IMR-90 (cell line): Measurements from ENCODE around the gene BCS1L. TPM values are rescaled to one million over a fixed set of nuclear protein-coding genes. Genes with fewer than 3 reads are reported as not detected.

Experiments
- ATAC-seq: fragments of 200-7000 bp; cut with Tn5 transposase; 2 replicates; pipeline ENCODE4 v1.9.1; 2020; ENCODE audit warnings: low read depth, mild to moderate bottlenecking, moderate library complexity
- BruUV-seq: library from RNA; stranded (reverse); fragments of 400-500 nt; replicated peaks from 2 replicates; lab custom pipeline; 2021; lab: Mats Ljungman, UMichigan
- CTCF ChIA-PET: fragments of 300-600 bp; formaldehyde crosslinking; extraction: SDS; loops from one replicate; lab custom pipeline; 2021; ENCODE audit warnings: antibody characterized with exemption; lab: Yijun Ruan, JAX
- POLR2A ChIA-PET: fragments of 300-600 bp; sonication (Branson Sonifier 250); formaldehyde crosslinking; loops from one replicate; lab custom pipeline; 2022; ENCODE audit warnings: antibody characterized with exemption; ENCODE audit not compliant: unreplicated experiment; lab: Charles Lee
- DNase-seq: peaks from one replicate; pipeline ENCODE4 v3.0.0; 2013
- H2AFZ ChIP-seq: replicated peaks from 2 replicates; pipeline ENCODE3; 2013; ENCODE audit warnings: low read length, mild to moderate bottlenecking; ENCODE audit not compliant: poor library complexity
- H2AK5ac ChIP-seq: 2 replicates; pipeline ENCODE4 v1.6.1; 2013; ENCODE audit warnings: low read depth, low read length, inconsistent platforms
- H2AK9ac ChIP-seq: replicated peaks from 2 replicates; pipeline ENCODE3; 2013; ENCODE audit warnings: mild to moderate bottlenecking, low read depth, low read length, moderate library complexity; ENCODE audit not compliant: poor library complexity
- H2BK120ac ChIP-seq: 2 replicates; pipeline ENCODE4 v1.6.1; 2013; ENCODE audit warnings: low read depth, low read length, inconsistent platforms
- H2BK15ac ChIP-seq: 3 replicates; pipeline ENCODE4 v1.6.1; 2013; ENCODE audit warnings: low read depth, low read length, inconsistent platforms
- H2BK20ac ChIP-seq: 2 replicates; pipeline ENCODE4 v1.6.1; 2013; ENCODE audit warnings: low read depth, mild to moderate bottlenecking, inconsistent platforms, low read length, moderate library complexity
- H2BK5ac ChIP-seq: 2 replicates; pipeline ENCODE4 v1.6.1; 2013; ENCODE audit warnings: mild to moderate bottlenecking, low read depth, low read length, inconsistent platforms; ENCODE audit not compliant: poor library complexity, severe bottlenecking
- H3K14ac ChIP-seq: replicated peaks from 2 replicates; pipeline ENCODE4 v1.6.1; 2013; ENCODE audit warnings: low read depth, low read length, inconsistent platforms
- H3K18ac ChIP-seq: 2 replicates; pipeline ENCODE4 v1.6.1; 2013; ENCODE audit warnings: low read depth, low read length, control low read depth
- H3K23ac ChIP-seq: 2 replicates; pipeline ENCODE4 v1.6.1; 2013; ENCODE audit warnings: low read depth, low read length, inconsistent platforms
- H3K27ac ChIP-seq: 2 replicates; pipeline ENCODE4 v1.5.1; 2013; ENCODE audit warnings: mild to moderate bottlenecking, control low read depth, low read length; ENCODE audit not compliant: insufficient read depth
- H3K27me3 ChIP-seq: 2 replicates; pipeline ENCODE4 v1.6.1; 2013; ENCODE audit warnings: low read length; ENCODE audit not compliant: control insufficient read depth, insufficient read depth
- H3K36me3 ChIP-seq: 2 replicates; pipeline ENCODE4 v1.6.1; 2013; ENCODE audit warnings: low read length, mixed read lengths; ENCODE audit not compliant: control insufficient read depth, insufficient read depth
- H3K4ac ChIP-seq: 2 replicates; pipeline ENCODE4 v1.6.1; 2013; ENCODE audit warnings: low read depth, low read length, inconsistent platforms
- H3K4me1 ChIP-seq: 2 replicates; pipeline ENCODE4 v1.6.1; 2013; ENCODE audit warnings: low read length, mixed read lengths; ENCODE audit not compliant: control insufficient read depth, insufficient read depth
- H3K4me2 ChIP-seq: 2 replicates; pipeline ENCODE4 v1.6.1; 2013; ENCODE audit warnings: low read depth, mild to moderate bottlenecking, control low read depth, low read length, moderate library complexity
- H3K4me3 ChIP-seq: 2 replicates; pipeline ENCODE4 v1.5.1; 2013; ENCODE audit warnings: low read depth, mild to moderate bottlenecking, control low read depth, low read length, moderate library complexity; ENCODE audit not compliant: insufficient read depth
- H3K56ac ChIP-seq: 2 replicates; pipeline ENCODE4 v1.6.1; 2013; ENCODE audit warnings: low read length, inconsistent platforms; ENCODE audit not compliant: insufficient read depth; ENCODE audit errors: extremely low read depth
- H3K79me1 ChIP-seq, 2 experiments: 2 replicates each; pipeline ENCODE4 v1.6.1; 2013; ENCODE audit warnings: low read length in 2 of 2, inconsistent platforms in 1 of 2, low read depth in 1 of 2
- H3K9ac ChIP-seq: 2 replicates; pipeline ENCODE4 v1.6.1; 2013; ENCODE audit warnings: low read depth, low read length, control low read depth
- H3K9me1 ChIP-seq: 2 replicates; pipeline ENCODE4 v1.6.1; 2013; ENCODE audit warnings: low read length, inconsistent platforms; ENCODE audit not compliant: insufficient read depth
- H3K9me3 ChIP-seq: 2 replicates; pipeline ENCODE4 v1.6.1; 2013; ENCODE audit warnings: low read length; ENCODE audit not compliant: control insufficient read depth, insufficient read depth
- H4K20me1 ChIP-seq: 2 replicates; pipeline ENCODE4 v1.6.1; 2013; ENCODE audit warnings: low read length, inconsistent platforms; ENCODE audit not compliant: insufficient read depth
- H4K5ac ChIP-seq: 2 replicates; pipeline ENCODE4 v1.6.1; 2013; ENCODE audit warnings: mild to moderate bottlenecking, low read depth, low read length, control low read depth
- H4K8ac ChIP-seq, 2 experiments: 2 replicates each; pipeline ENCODE4 v1.6.1; 2013; ENCODE audit warnings: low read depth in 2 of 2, low read length in 2 of 2, control low read depth in 1 of 2, inconsistent platforms in 1 of 2
- H4K91ac ChIP-seq: 2 replicates; pipeline ENCODE4 v1.6.1; 2013; ENCODE audit warnings: low read depth, low read length, inconsistent platforms; ENCODE audit not compliant: insufficient read depth
- CEBPB ChIP-seq: IDR thresholded peaks from 2 replicates; pipeline ENCODE4 v1.6.1; 2012; ENCODE audit warnings: low read depth, low read length, improper control_type of control experiment
- CHD1 ChIP-seq: IDR thresholded peaks from 2 replicates; pipeline ENCODE4 v1.6.1; 2012; ENCODE audit warnings: low read depth, low read length, improper control_type of control experiment
- CTCF ChIP-seq: conservative IDR thresholded peaks from 2 replicates; pipeline ENCODE4 v1.5.1; 2012; ENCODE audit warnings: mild to moderate bottlenecking, low read depth, low read length, improper control_type of control experiment
- MAFK ChIP-seq: IDR thresholded peaks from 2 replicates; pipeline ENCODE4 v1.6.1; 2012; ENCODE audit warnings: low read depth, low read length, improper control_type of control experiment
- MAZ ChIP-seq: IDR thresholded peaks from 2 replicates; pipeline ENCODE4 v1.6.1; 2012; ENCODE audit warnings: low read depth, mild to moderate bottlenecking, low read length, improper control_type of control experiment, moderate library complexity, borderline replicate concordance
- NFE2L2 ChIP-seq: fragments of 150-350 bp; IDR thresholded peaks from 2 replicates; pipeline ENCODE4 v1.6.1; 2016; ENCODE audit warnings: low read depth, mild to moderate bottlenecking, low read length
- POLR2A ChIP-seq: IDR thresholded peaks from 2 replicates; pipeline ENCODE4 v1.6.1; 2012; ENCODE audit warnings: mild to moderate bottlenecking, low read depth, low read length
- RAD21 ChIP-seq: IDR thresholded peaks from 2 replicates; pipeline ENCODE4 v1.6.1; 2012; ENCODE audit warnings: low read length, improper control_type of control experiment
- RCOR1 ChIP-seq: IDR thresholded peaks from 2 replicates; pipeline ENCODE4 v1.6.1; 2012; ENCODE audit warnings: mild to moderate bottlenecking, low read length, improper control_type of control experiment; ENCODE audit not compliant: insufficient replicate concordance
- WGBS, 2 experiments: methylation state at CpG; one replicate each; pipeline versions ENCODE4 v1.1.5 to v1.1.7; 2013; ENCODE audit warnings: missing lambda C conversion rate in 2 of 2; ENCODE audit not compliant: insufficient read length in 1 of 2; ENCODE audit errors: extremely low coverage in 2 of 2; 5-methylcytosine and 5-hydroxymethylcytosine counted together
- dilution Hi-C: fragments of 300-500 bp; cut with HindIII; formaldehyde crosslinking; loops from one replicate; pipeline ENCODE4 v1.14.3; 2018; ENCODE audit warnings: low sequenced_read_pairs; ENCODE audit not compliant: unreplicated experiment
- in situ Hi-C: fragments of 300-500 bp; cut with MboI; formaldehyde crosslinking; loops from 3 replicates; pipeline ENCODE4 v1.14.3; 2019; ENCODE audit warnings: low sequenced_read_pairs, inconsistent platforms, mixed read lengths
- intact Hi-C: fragments of 100-400 bp; cut with micrococcal nuclease; formaldehyde crosslinking; loops from 2 replicates; pipeline ENCODE4 v1.10.0; 2022
- polyA plus RNA-seq, 3 experiments: library from polyadenylated mRNA; depleted of rRNA; stranded (reverse); fragments of >200 nt; gene quantifications; 2 replicates each; pipeline ENCODE4 v1.2.3, GENCODE V29; 2012; ENCODE audit warnings: low replicate concordance in 1 of 3
- total RNA-seq: library from RNA; depleted of rRNA; stranded (reverse); fragments of >200 nt; gene quantifications from 2 replicates; pipeline ENCODE4 v1.2.3, GENCODE V29; 2012

The BCS1L gene
- total and polyA plus RNA-seq, 2 of the 4 experiments (the other 2 are of a cell fraction), result 39.1 to 56.7 TPM

GRCh38 chr2:218708086-218708485, 48.6 kb downstream of the BCS1L start:
- H3K14ac ChIP-seq, result no peak overlapping the region
- H2BK120ac ChIP-seq, result no peak overlapping the region
- no peak overlapping the region for H2AK9ac ChIP-seq
- H3K9me1 ChIP-seq, result no peaks in the 10 kb centered on the region
- DNase-seq (no peak), ATAC-seq (no peak)
- in situ Hi-C loops (no loop called here), intact Hi-C loops (no loop called here), dilution Hi-C loops (no loop called here)
- H3K4ac ChIP-seq, result no peak overlapping the region
- H4K5ac ChIP-seq, result no peak overlapping the region
- no peak overlapping the region for H2AFZ ChIP-seq
- H3K79me1 ChIP-seq, result peaks cover 9 to 10% of the 10 kb centered on the region in 2 experiments; a peak in 3 of 4 replicates
- BruUV-seq, result no TSS peak
- no peak overlapping the region for H2BK20ac ChIP-seq
- TF ChIP-seq MAFK, result no peak
- TF ChIP-seq CTCF, result no peak
- no peak for TF ChIP-seq NFE2L2
- TF ChIP-seq POLR2A, result no peak
- no peak for TF ChIP-seq CEBPB
- no peak for TF ChIP-seq CHD1
- no peak for TF ChIP-seq RCOR1
- no peak for TF ChIP-seq MAZ
- no peak for TF ChIP-seq RAD21
- H3K18ac ChIP-seq, result no peak overlapping the region
- no peak overlapping the region for H4K8ac ChIP-seq
- H3K27me3 ChIP-seq, result no peaks in the 10 kb centered on the region
- H3K27ac ChIP-seq, result no peak overlapping the region
- H2BK15ac ChIP-seq, result no peak overlapping the region
- peaks cover 3% of the 10 kb centered on the region; the same call in 1 of the 2 replicates for H3K4me1 ChIP-seq
- H4K20me1 ChIP-seq, result no peaks in the 10 kb centered on the region
- H3K4me3 ChIP-seq, result no peak overlapping the region
- no peak overlapping the region for H3K4me2 ChIP-seq
- no CpG with 5 or more reads among the region's 4 CpGs for WGBS, 2 experiments
- no peak overlapping the region for H2BK5ac ChIP-seq
- H3K9ac ChIP-seq, result no peak overlapping the region
- POLR2A ChIA-PET, result no interaction called here
- no peak overlapping the region for H3K23ac ChIP-seq
- no peaks in the 10 kb centered on the region for H3K9me3 ChIP-seq
- H4K91ac ChIP-seq, result no peak overlapping the region
- H3K56ac ChIP-seq, result no peak overlapping the region
- H2AK5ac ChIP-seq, result no peak overlapping the region
- CTCF ChIA-PET, result interaction anchor here (0.7 kb wide), 1 partner anchor 144 kb away, joined by 5 read pairs; no protein-coding TSS in a partner anchor
- H3K36me3 ChIP-seq, result no peaks in the 10 kb centered on the region
